Inflammatory macrophage treated with lipopolysaccharide for 4 hours (primary cell): ENCODE data around the gene ALDH7A1.
A peak's percentile ranks its signal among the peaks of the same experiment; 100 is the strongest.
"Not testable (repeated sequence)": the region's sequence is repeated elsewhere in the genome, so short reads cannot be mapped to it uniquely, and the experiment has no call there.

Experiments used
- DNase-seq: peaks from one replicate; pipeline ENCODE4 v3.0.0-alpha.2; 2020

Gene ALDH7A1

GRCh38 chr5:126531543-126532120 is 63.4 kb downstream of the ALDH7A1 start:
- DNase-seq = no peak

- DNase-seq = peak; percentile 64
Observed at GRCh38 chr5:126527892-126528291, 67.1 kb downstream of the ALDH7A1 start.

- no peak for DNase-seq
Observed at GRCh38 chr5:126527158-126527557, 67.9 kb downstream of the ALDH7A1 start.

- DNase-seq = no peak
Observed at GRCh38 chr5:126526493-126526892, 68.5 kb downstream of the ALDH7A1 start.

GRCh38 chr5:126525630-126526245 is 69.3 kb downstream of the ALDH7A1 start:
- peak; percentile 25 for DNase-seq

- no peak for DNase-seq
Observed at GRCh38 chr5:126523818-126524510, 71.1 kb downstream of the ALDH7A1 start.

GRCh38 chr5:126521130-126521529 is 73.9 kb downstream of the ALDH7A1 start:
- no peak for DNase-seq

- no peak for DNase-seq
Observed at GRCh38 chr5:126520593-126520953, 74.4 kb downstream of the ALDH7A1 start.

GRCh38 chr5:126519637-126520592 is 75.1 kb downstream of the ALDH7A1 start:
- DNase-seq = no peak

- not testable (repeated sequence) for DNase-seq
Observed at GRCh38 chr5:126519223-126519622, 75.8 kb downstream of the ALDH7A1 start.

GRCh38 chr5:126516852-126517251 is 78.2 kb downstream of the ALDH7A1 start:
- DNase-seq = no peak

- no peak for DNase-seq
Observed at GRCh38 chr5:126516133-126516532, 78.9 kb downstream of the ALDH7A1 start.

- no peak for DNase-seq
Observed at GRCh38 chr5:126515337-126515736, 79.7 kb downstream of the ALDH7A1 start.

GRCh38 chr5:126514558-126515141 is 80.4 kb downstream of the ALDH7A1 start:
- no peak for DNase-seq

GRCh38 chr5:126514131-126514557 is 80.9 kb downstream of the ALDH7A1 start:
- no peak for DNase-seq

- no peak for DNase-seq
Observed at GRCh38 chr5:126513703-126514102, 81.3 kb downstream of the ALDH7A1 start.

- DNase-seq = no peak
Observed at GRCh38 chr5:126513302-126513701, 81.7 kb downstream of the ALDH7A1 start.

- DNase-seq = no peak
Observed at GRCh38 chr5:126512451-126512850, 82.6 kb downstream of the ALDH7A1 start.

GRCh38 chr5:126511961-126512360 is 83.1 kb downstream of the ALDH7A1 start:
- DNase-seq = no peak

- DNase-seq = no peak
Observed at GRCh38 chr5:126509339-126509738, 85.7 kb downstream of the ALDH7A1 start.

- DNase-seq = peak; percentile 15
Observed at GRCh38 chr5:126508962-126509279, 86.1 kb downstream of the ALDH7A1 start.

- no peak for DNase-seq
Observed at GRCh38 chr5:126508251-126508961, 86.6 kb downstream of the ALDH7A1 start.
